ENCODE data around the gene RAB11A.

RAB11A gene

GRCh38 chr15:65834603-65835282, 34.5 kb upstream of the RAB11A start:
- DNase-seq (ENCODE audit: low read depth in 1 of 2, low spot score in 1 of 2) = no peak
- no peak for TF ChIP-seq JUND (IDR thresholded peaks at IDR 0.05; ENCODE audit: low read depth)
- in situ Hi-C loops (cut with HindIII; ENCODE audit: low pct_unique_long_range_greater_than_20kb, low sequenced_read_pairs) = no loop called here

- DNase-seq (ENCODE audit: low read depth in 1 of 2, low spot score in 1 of 2) = no peak
- no peak for TF ChIP-seq JUND (IDR thresholded peaks at IDR 0.05; ENCODE audit: low read depth)
- in situ Hi-C loops (cut with HindIII; ENCODE audit: low pct_unique_long_range_greater_than_20kb, low sequenced_read_pairs) = no loop called here
Observed at GRCh38 chr15:65835447-65835846, 33.8 kb upstream of the RAB11A start.

- in situ Hi-C loops (cut with HindIII; ENCODE audit: low pct_unique_long_range_greater_than_20kb, low sequenced_read_pairs) = no loop called here
- no peak for TF ChIP-seq JUND (IDR thresholded peaks at IDR 0.05; ENCODE audit: low read depth)
- peak in 1 of 2 experiments; percentile 41 for DNase-seq (ENCODE audit: low read depth in 1 of 2, low spot score in 1 of 2)
Observed at GRCh38 chr15:65836665-65837064, 32.6 kb upstream of the RAB11A start.

GRCh38 chr15:65837301-65838294, 31.7 kb upstream of the RAB11A start:
- in situ Hi-C loops (cut with HindIII; ENCODE audit: low pct_unique_long_range_greater_than_20kb, low sequenced_read_pairs) = no loop called here
- DNase-seq (ENCODE audit: low read depth in 1 of 2, low spot score in 1 of 2) = no peak
- no peak for TF ChIP-seq JUND (IDR thresholded peaks at IDR 0.05; ENCODE audit: low read depth)

GRCh38 chr15:65839354-65839901, 29.9 kb upstream of the RAB11A start:
- in situ Hi-C loops (cut with HindIII; ENCODE audit: low pct_unique_long_range_greater_than_20kb, low sequenced_read_pairs) = no loop called here
- no peak for TF ChIP-seq JUND (IDR thresholded peaks at IDR 0.05; ENCODE audit: low read depth)
- no peak for DNase-seq (ENCODE audit: low read depth in 1 of 2, low spot score in 1 of 2)

- no peak for DNase-seq (ENCODE audit: low read depth in 1 of 2, low spot score in 1 of 2)
- TF ChIP-seq JUND (IDR thresholded peaks at IDR 0.05; ENCODE audit: low read depth) = no peak
- in situ Hi-C loops (cut with HindIII; ENCODE audit: low pct_unique_long_range_greater_than_20kb, low sequenced_read_pairs) = no loop called here
Observed at GRCh38 chr15:65839985-65840384, 29.3 kb upstream of the RAB11A start.

GRCh38 chr15:65841121-65841930, 28.0 kb upstream of the RAB11A start:
- in situ Hi-C loops (cut with HindIII; ENCODE audit: low pct_unique_long_range_greater_than_20kb, low sequenced_read_pairs) = no loop called here
- TF ChIP-seq JUND (IDR thresholded peaks at IDR 0.05; ENCODE audit: low read depth) = no peak
- DNase-seq (ENCODE audit: low read depth in 1 of 2, low spot score in 1 of 2) = no peak

- in situ Hi-C loops (cut with HindIII; ENCODE audit: low pct_unique_long_range_greater_than_20kb, low sequenced_read_pairs) = no loop called here
- DNase-seq (ENCODE audit: low read depth in 1 of 2, low spot score in 1 of 2) = no peak
- TF ChIP-seq JUND (IDR thresholded peaks at IDR 0.05; ENCODE audit: low read depth) = no peak
Observed at GRCh38 chr15:65845826-65846519, 23.3 kb upstream of the RAB11A start.

GRCh38 chr15:65847989-65848388, 21.3 kb upstream of the RAB11A start:
- in situ Hi-C loops (cut with HindIII; ENCODE audit: low pct_unique_long_range_greater_than_20kb, low sequenced_read_pairs) = no loop called here
- no peak for DNase-seq (ENCODE audit: low read depth in 1 of 2, low spot score in 1 of 2)
- TF ChIP-seq JUND (IDR thresholded peaks at IDR 0.05; ENCODE audit: low read depth) = no peak

- in situ Hi-C loops (cut with HindIII; ENCODE audit: low pct_unique_long_range_greater_than_20kb, low sequenced_read_pairs) = no loop called here
- DNase-seq (ENCODE audit: low read depth in 1 of 2, low spot score in 1 of 2) = no peak
- no peak for TF ChIP-seq JUND (IDR thresholded peaks at IDR 0.05; ENCODE audit: low read depth)
Observed at GRCh38 chr15:65851981-65852380, 17.3 kb upstream of the RAB11A start.

- in situ Hi-C loops (cut with HindIII; ENCODE audit: low pct_unique_long_range_greater_than_20kb, low sequenced_read_pairs) = no loop called here
- no peak for TF ChIP-seq JUND (IDR thresholded peaks at IDR 0.05; ENCODE audit: low read depth)
Observed at GRCh38 chr15:65856821-65857455, 12.4 kb upstream of the RAB11A start.

More at GRCh38 chr15:65856821-65857455, 12.4 kb upstream of the RAB11A start:
- peak in 1 of 2 experiments; percentile 80 for DNase-seq (ENCODE audit: low read depth in 1 of 2, low spot score in 1 of 2)

All from T47D (cell line).